Stimulated activated memory B cell treated with anti-CD40 and anti-IgM and Interleukin-4, amounts not matched to agents 10 μg/mL and 1 μg/mL and 100 μg/mL, for 72 hours (primary cell): ENCODE data around the gene AFF3.
A peak's percentile ranks its signal among the peaks of the same experiment; 100 is the strongest.

ENCODE experiments used
- ATAC-seq: fragments of 150-1000 bp; cut with Tn5 transposase; 2 replicates; pipeline ENCODE4 v1.10.0; 2021
- H3K27ac Mint-ChIP-seq: one replicate; pipeline ENCODE4 v1.8.0; 2022; ENCODE audit warnings: mild to moderate bottlenecking, mixed read lengths
- H3K27me3 Mint-ChIP-seq: one replicate; pipeline ENCODE4 v1.8.0; 2022; ENCODE audit warnings: mixed read lengths
- H3K36me3 Mint-ChIP-seq: one replicate; pipeline ENCODE4 v1.8.0; 2022; ENCODE audit warnings: mixed read lengths
- H3K4me1 Mint-ChIP-seq: one replicate; pipeline ENCODE4 v1.8.0; 2022; ENCODE audit warnings: mixed read lengths
- H3K4me3 Mint-ChIP-seq: one replicate; pipeline ENCODE4 v1.8.0; 2022; ENCODE audit warnings: mild to moderate bottlenecking, moderate library complexity, mixed read lengths
- H3K9me3 Mint-ChIP-seq: one replicate; pipeline ENCODE4 v1.8.0; 2022; ENCODE audit warnings: mixed read lengths

The AFF3 gene

GRCh38 chr2:100059638-100060037, 82.8 kb downstream of the AFF3 start:
- H3K4me1 Mint-ChIP-seq = peaks cover 77% of the 10 kb centered on the region
- no peak overlapping the region for H3K4me3 Mint-ChIP-seq
- no peak for ATAC-seq
- no peak overlapping the region for H3K27ac Mint-ChIP-seq
- H3K9me3 Mint-ChIP-seq = peaks cover 3% of the 10 kb centered on the region
- H3K36me3 Mint-ChIP-seq = peaks cover 68% of the 10 kb centered on the region
- H3K27me3 Mint-ChIP-seq = no peaks in the 10 kb centered on the region

GRCh38 chr2:100057901-100058261, 84.5 kb downstream of the AFF3 start:
- Mint-ChIP-seq H3K4me1 (peaks cover 76% of the 10 kb centered on the region), H3K36me3 (peaks cover 57% of the 10 kb centered on the region), H3K27me3 (no peaks in the 10 kb centered on the region), H3K27ac (no peak overlapping the region), H3K4me3 (no peak overlapping the region), H3K9me3 (no peaks in the 10 kb centered on the region)
- ATAC-seq = no peak

DNA sequence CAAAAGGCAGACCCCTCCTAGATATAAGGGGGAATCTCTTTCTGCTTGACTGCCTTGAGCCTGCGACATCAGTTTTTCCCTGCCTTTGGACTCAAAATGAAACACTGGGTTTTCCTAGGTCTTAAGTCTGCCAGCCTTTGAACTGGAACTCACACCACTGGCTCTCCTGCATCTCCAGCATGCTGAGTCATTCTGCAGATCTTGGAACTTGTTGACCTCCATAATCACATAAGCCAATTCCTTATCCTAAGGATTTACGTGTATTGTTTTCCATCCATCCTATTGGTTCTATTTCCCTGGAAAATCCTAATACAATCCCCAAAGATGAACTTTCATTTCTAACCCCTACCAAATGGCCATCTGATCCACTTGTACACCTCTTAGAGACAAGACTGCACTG, 88.0 kb downstream of the AFF3 start:
- Mint-ChIP-seq H3K9me3 (no peaks in the 10 kb centered on the region), H3K4me3 (no peak overlapping the region), H3K4me1 (peaks cover 55% of the 10 kb centered on the region), H3K27ac (peak overlapping the region; percentile 65), H3K36me3 (peaks cover 46% of the 10 kb centered on the region), H3K27me3 (no peaks in the 10 kb centered on the region)
- ATAC-seq = no peak

- Mint-ChIP-seq H3K4me3 (no peak overlapping the region), H3K27ac (peak overlapping the region; percentile 65), H3K36me3 (peaks cover 46% of the 10 kb centered on the region), H3K4me1 (peaks cover 51% of the 10 kb centered on the region), H3K27me3 (no peaks in the 10 kb centered on the region), H3K9me3 (no peaks in the 10 kb centered on the region)
- ATAC-seq = no peak
Measured at GRCh38 chr2:100053087-100053885, 89.1 kb downstream of the AFF3 start.

- Mint-ChIP-seq H3K36me3 (peaks cover 45% of the 10 kb centered on the region), H3K9me3 (no peaks in the 10 kb centered on the region), H3K4me3 (no peak overlapping the region), H3K4me1 (peaks cover 49% of the 10 kb centered on the region), H3K27ac (peak overlapping the region; percentile 65), H3K27me3 (no peaks in the 10 kb centered on the region)
- ATAC-seq = no peak
Measured at GRCh38 chr2:100052650-100053049, 89.7 kb downstream of the AFF3 start.

- H3K9me3 Mint-ChIP-seq = no peaks in the 10 kb centered on the region
- peaks cover 34% of the 10 kb centered on the region for H3K36me3 Mint-ChIP-seq
- H3K27me3 Mint-ChIP-seq = no peaks in the 10 kb centered on the region
- H3K4me1 Mint-ChIP-seq = peaks cover 39% of the 10 kb centered on the region
- H3K27ac Mint-ChIP-seq = no peak overlapping the region
- no peak overlapping the region for H3K4me3 Mint-ChIP-seq
- no peak for ATAC-seq
Measured at GRCh38 chr2:100051253-100051652, 91.1 kb downstream of the AFF3 start.

DNA sequence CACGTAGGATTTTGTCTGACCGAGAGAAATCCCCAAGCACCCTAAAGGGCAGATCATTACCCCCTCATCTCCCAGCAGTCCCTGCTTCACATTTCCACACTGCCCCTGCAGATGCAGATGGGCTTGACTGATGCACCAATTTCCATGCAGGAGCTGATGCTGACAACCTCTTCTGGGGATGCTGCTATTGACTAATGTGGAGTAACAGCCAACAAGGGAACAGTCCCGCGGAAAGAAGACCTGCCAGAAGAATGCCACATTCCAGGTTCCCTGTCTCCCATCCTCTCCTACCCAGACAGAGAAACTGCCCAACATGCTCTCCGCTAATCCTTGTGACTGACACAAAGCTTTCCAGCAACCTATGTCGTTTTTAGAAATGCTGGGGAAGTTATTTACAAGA, 91.7 kb downstream of the AFF3 start:
- H3K4me1 Mint-ChIP-seq = peaks cover 34% of the 10 kb centered on the region
- H3K27me3 Mint-ChIP-seq = no peaks in the 10 kb centered on the region
- no peaks in the 10 kb centered on the region for H3K9me3 Mint-ChIP-seq
- no peak overlapping the region for H3K27ac Mint-ChIP-seq
- no peak overlapping the region for H3K4me3 Mint-ChIP-seq
- ATAC-seq = no peak
- H3K36me3 Mint-ChIP-seq = peaks cover 28% of the 10 kb centered on the region

- peaks cover 27% of the 10 kb centered on the region for H3K36me3 Mint-ChIP-seq
- H3K27me3 Mint-ChIP-seq = no peaks in the 10 kb centered on the region
- H3K27ac Mint-ChIP-seq = no peak overlapping the region
- H3K4me1 Mint-ChIP-seq = peaks cover 21% of the 10 kb centered on the region
- no peaks in the 10 kb centered on the region for H3K9me3 Mint-ChIP-seq
- ATAC-seq = no peak
- no peak overlapping the region for H3K4me3 Mint-ChIP-seq
Measured at GRCh38 chr2:100046961-100047947, 95.1 kb downstream of the AFF3 start.

DNA sequence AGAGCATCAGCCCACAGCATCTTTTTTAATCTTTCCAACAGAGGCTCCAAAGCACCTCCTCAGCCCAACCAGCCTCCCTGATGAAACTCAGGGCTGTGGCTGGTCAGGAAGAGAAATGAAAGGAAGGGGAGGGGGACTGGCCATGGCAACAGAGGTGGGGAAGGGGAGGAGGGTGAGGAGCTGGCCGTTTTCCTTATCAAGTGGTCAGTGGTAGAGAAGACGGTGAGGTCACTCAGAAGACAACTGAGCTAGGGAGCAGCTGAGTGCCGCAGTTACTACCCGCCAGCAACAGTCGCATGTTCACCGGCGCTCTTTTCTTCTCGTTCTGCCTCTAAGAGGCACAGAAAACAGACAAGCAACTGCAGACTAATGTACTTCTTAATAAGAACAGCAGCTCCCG, 97.4 kb downstream of the AFF3 start:
- H3K9me3 Mint-ChIP-seq = no peaks in the 10 kb centered on the region
- H3K4me3 Mint-ChIP-seq = no peak overlapping the region
- no peaks in the 10 kb centered on the region for H3K27me3 Mint-ChIP-seq
- H3K4me1 Mint-ChIP-seq = peaks cover 32% of the 10 kb centered on the region
- no peak overlapping the region for H3K27ac Mint-ChIP-seq
- ATAC-seq = no peak
- H3K36me3 Mint-ChIP-seq = peaks cover 25% of the 10 kb centered on the region

GRCh38 chr2:100043891-100044255, 98.5 kb downstream of the AFF3 start:
- H3K9me3 Mint-ChIP-seq = no peaks in the 10 kb centered on the region
- H3K27me3 Mint-ChIP-seq = no peaks in the 10 kb centered on the region
- H3K27ac Mint-ChIP-seq = no peak overlapping the region
- no peak for ATAC-seq
- H3K4me1 Mint-ChIP-seq = peaks cover 39% of the 10 kb centered on the region
- no peak overlapping the region for H3K4me3 Mint-ChIP-seq
- peaks cover 33% of the 10 kb centered on the region for H3K36me3 Mint-ChIP-seq

- Mint-ChIP-seq H3K4me1 (peaks cover 39% of the 10 kb centered on the region), H3K36me3 (peaks cover 33% of the 10 kb centered on the region), H3K9me3 (no peaks in the 10 kb centered on the region), H3K4me3 (no peak overlapping the region), H3K27me3 (no peaks in the 10 kb centered on the region), H3K27ac (no peak overlapping the region)
- ATAC-seq = no peak
Measured at GRCh38 chr2:100043081-100043890, 99.1 kb downstream of the AFF3 start.

DNA sequence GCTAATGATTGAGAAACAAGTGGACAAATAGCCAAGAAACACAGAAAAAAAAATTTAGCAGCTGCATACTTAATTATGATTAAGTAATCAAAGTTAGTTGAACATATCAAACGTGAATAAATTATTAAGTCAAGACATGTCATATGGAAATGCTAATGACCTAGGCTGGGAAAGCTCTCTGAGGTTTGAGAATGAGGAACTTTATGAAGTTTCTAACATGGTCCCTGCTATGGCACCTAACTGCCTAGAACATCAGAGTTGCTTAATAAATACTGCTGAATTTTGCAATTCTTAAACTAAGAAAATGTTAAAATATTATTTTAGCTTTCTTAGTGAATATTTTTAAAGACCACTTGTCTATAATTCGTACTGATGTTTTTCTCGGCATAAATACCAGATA, 99.8 kb downstream of the AFF3 start:
- H3K36me3 Mint-ChIP-seq = peaks cover 28% of the 10 kb centered on the region
- H3K27ac Mint-ChIP-seq = no peak overlapping the region
- no peak for ATAC-seq
- H3K9me3 Mint-ChIP-seq = no peaks in the 10 kb centered on the region
- peaks cover 39% of the 10 kb centered on the region for H3K4me1 Mint-ChIP-seq
- no peaks in the 10 kb centered on the region for H3K27me3 Mint-ChIP-seq
- no peak overlapping the region for H3K4me3 Mint-ChIP-seq

- Mint-ChIP-seq H3K27ac (peak overlapping the region; percentile 13), H3K4me3 (no peak overlapping the region)
- no peak for ATAC-seq
Measured at GRCh38 chr2:100041946-100042345, 100.4 kb downstream of the AFF3 start.

DNA sequence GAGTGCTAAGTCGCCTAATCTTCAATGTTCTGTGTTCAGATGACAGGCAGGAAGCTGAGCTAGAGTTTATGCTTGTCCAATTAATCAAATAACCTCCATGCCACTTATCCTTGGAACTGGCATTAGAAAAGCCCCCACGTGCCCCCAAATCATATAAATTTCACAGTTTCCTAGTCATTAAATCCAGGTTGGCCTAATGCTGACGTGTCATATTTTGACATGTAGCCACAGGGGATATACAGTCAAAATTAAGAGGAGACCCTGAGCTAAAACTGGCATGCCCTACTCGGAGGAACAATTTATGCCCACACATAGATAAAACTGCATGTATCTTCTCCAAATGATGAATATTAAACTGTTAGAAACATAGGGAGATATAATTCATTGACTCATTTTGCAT, 101.0 kb downstream of the AFF3 start:
- peaks cover 28% of the 10 kb centered on the region for H3K36me3 Mint-ChIP-seq
- H3K27me3 Mint-ChIP-seq = no peaks in the 10 kb centered on the region
- no peak overlapping the region for H3K4me3 Mint-ChIP-seq
- peak overlapping the region; percentile 13 for H3K27ac Mint-ChIP-seq
- no peaks in the 10 kb centered on the region for H3K9me3 Mint-ChIP-seq
- ATAC-seq = no peak
- peaks cover 44% of the 10 kb centered on the region for H3K4me1 Mint-ChIP-seq

More at GRCh38 chr2:100041946-100042345, 100.4 kb downstream of the AFF3 start:
- Mint-ChIP-seq H3K9me3 (no peaks in the 10 kb centered on the region), H3K36me3 (peaks cover 28% of the 10 kb centered on the region), H3K27me3 (no peaks in the 10 kb centered on the region), H3K4me1 (peaks cover 39% of the 10 kb centered on the region)

DNA sequence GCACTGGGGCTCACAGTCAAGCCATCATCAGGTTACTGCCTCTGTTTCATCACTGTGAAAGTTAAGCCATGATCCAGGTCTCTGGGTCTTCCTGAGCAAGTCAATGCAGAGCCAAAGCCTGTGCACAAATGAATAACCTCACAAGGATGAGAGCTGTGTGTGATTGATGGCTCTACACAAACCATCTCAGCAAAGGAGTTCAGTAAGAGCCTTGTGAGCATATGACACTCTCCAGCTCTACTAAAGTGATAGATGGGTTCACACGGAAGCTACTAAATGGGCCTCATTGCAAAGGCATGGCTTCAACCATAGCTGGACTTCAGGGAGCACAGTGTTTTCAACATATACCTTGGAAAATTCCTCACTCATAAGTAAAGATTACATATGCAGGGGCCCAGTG, 101.5 kb downstream of the AFF3 start:
- Mint-ChIP-seq H3K4me3 (no peak overlapping the region), H3K9me3 (no peaks in the 10 kb centered on the region), H3K27me3 (no peaks in the 10 kb centered on the region), H3K36me3 (peaks cover 28% of the 10 kb centered on the region), H3K4me1 (peaks cover 49% of the 10 kb centered on the region), H3K27ac (no peak overlapping the region)
- no peak for ATAC-seq
